AG09319 (cell line): ENCODE measurements around the gene TJP3.

Source experiments
- DNase-seq: peaks from one replicate; pipeline ENCODE4 v3.0.0-alpha.2; 2010; ENCODE audit warnings: low read depth; ENCODE audit errors: extremely low read depth
- TF ChIP-seq, protein P1 (sequence below): IDR thresholded peaks from 2 replicates; pipeline ENCODE4 v1.5.1; 2011; ENCODE audit warnings: low read depth, mild to moderate bottlenecking, inconsistent platforms, low read length, moderate library complexity

TJP3 gene

GRCh38 chr19:3708207-3708931 is at the start of gene TJP3:
Gene TJP3 (plus strand): TSS chr19:3708384. CDS start chr19:3728433, 20,049 bp downstream.
- TF ChIP-seq, protein P1, sequence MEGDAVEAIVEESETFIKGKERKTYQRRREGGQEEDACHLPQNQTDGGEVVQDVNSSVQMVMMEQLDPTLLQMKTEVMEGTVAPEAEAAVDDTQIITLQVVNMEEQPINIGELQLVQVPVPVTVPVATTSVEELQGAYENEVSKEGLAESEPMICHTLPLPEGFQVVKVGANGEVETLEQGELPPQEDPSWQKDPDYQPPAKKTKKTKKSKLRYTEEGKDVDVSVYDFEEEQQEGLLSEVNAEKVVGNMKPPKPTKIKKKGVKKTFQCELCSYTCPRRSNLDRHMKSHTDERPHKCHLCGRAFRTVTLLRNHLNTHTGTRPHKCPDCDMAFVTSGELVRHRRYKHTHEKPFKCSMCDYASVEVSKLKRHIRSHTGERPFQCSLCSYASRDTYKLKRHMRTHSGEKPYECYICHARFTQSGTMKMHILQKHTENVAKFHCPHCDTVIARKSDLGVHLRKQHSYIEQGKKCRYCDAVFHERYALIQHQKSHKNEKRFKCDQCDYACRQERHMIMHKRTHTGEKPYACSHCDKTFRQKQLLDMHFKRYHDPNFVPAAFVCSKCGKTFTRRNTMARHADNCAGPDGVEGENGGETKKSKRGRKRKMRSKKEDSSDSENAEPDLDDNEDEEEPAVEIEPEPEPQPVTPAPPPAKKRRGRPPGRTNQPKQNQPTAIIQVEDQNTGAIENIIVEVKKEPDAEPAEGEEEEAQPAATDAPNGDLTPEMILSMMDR, result no peak
- no peak for DNase-seq

- DNase-seq, result no peak
- TF ChIP-seq, protein P1, result no peak
Measured at GRCh38 chr19:3658870-3659745, 49.1 kb upstream of the TJP3 start.

DNA sequence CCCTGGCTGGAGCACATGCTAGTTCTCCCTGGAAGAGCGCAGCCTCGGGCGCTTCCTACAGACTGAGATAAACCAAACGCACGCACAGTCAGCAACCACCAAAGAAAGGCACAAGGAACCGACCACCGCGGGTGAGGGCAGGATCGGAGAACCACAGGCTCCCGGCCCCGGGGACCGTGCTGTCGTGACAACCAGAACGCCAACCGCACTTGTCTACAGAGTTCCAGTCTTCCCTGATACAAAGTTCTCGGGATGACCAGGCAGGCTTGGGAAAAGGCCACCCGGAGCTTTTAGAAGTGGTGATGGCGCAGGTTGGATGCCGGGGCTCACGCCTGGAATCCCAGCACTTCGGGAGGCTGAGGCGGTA is 48.5 kb upstream of the TJP3 start:
- TF ChIP-seq, protein P1, result no peak
- DNase-seq, result no peak

DNA sequence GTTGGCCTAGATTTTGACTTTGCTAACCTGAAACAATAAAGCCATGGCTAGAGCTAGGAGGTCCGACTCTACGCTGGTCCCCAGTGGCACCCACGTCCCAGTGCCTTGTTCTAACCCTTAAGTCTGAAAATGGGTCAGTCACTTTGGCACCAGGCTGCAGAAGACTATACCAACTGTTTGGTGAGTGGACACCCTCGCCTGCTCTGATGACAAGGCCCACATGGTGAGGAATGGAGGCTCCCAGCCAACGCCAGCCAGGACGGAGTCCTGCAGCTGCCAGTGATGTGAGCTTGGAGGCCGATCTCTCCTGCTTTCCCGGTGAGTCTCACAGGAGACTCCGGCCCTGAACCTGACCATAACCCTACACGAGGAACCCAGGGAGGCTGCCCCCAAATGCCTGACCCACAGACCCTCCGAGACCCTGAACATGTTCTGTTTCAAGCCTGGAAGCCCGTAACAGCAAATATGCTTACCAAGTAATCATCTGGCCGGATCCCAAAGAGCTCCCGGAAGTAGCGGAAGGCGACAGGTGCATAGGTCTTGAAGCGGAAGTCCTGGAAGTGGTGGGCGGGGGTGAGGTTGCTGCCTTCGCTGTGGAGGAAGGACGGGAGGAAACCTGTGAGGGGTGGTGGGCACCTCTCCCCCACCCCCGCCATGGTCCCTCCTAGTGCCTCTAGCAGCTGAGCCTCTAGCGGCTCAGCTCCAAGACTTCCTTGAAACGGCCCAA is 47.5 kb upstream of the TJP3 start:
- TF ChIP-seq, protein P1, result no peak
- no peak for DNase-seq

GRCh38 chr19:3661284-3662238 is 46.6 kb upstream of the TJP3 start:
- DNase-seq, result no peak
- TF ChIP-seq, protein P1, result no peak

DNA sequence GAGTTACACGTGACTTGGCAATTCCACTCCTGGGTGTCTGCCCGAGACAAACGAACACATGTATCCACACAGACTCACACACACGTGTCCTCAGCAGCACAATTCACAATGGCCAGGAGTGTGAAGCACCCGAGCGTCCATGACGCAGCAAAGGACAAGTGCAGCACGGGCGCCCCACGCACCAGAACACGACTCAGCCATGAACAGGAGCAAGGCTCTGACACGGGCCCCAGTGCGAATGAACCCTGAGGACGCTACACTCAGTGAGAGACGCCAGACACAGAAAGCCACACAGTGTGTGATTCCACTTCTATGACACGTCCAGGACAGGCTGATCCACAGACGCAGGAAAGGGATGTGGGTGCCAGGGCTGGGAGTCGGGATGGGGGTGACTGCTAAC is 44.3 kb upstream of the TJP3 start:
- TF ChIP-seq, protein P1, result no peak
- no peak for DNase-seq
